Measurements from ENCODE around the gene KLK10.

KLK10 gene

GRCh38 chr19:51019544-51019925 lies at the start of gene KLK10:
Gene KLK10 (minus strand): TSS chr19:51019709. CDS start chr19:51019130, 579 bp downstream.
- no peak for DNase-seq

GRCh38 chr19:51066393-51067186 lies 47.1 kb upstream of the KLK10 start:
- DNase-seq = no peak

GRCh38 chr19:51065221-51065960 lies 45.9 kb upstream of the KLK10 start:
- no peak for DNase-seq

- DNase-seq = no peak
Measured at GRCh38 chr19:51064534-51065220, 45.2 kb upstream of the KLK10 start, which contains the start of gene KLK13. Gene KLK13 (minus strand): TSS chr19:51065092. CDS start chr19:51065067, 25 bp downstream.

- no peak for DNase-seq
Measured at GRCh38 chr19:51063664-51064063, 44.2 kb upstream of the KLK10 start.

GRCh38 chr19:51060973-51061372 lies 41.5 kb upstream of the KLK10 start:
- no peak for DNase-seq

GRCh38 chr19:51060336-51060735 lies 40.8 kb upstream of the KLK10 start:
- DNase-seq = no peak

GRCh38 chr19:51059715-51060114 lies 40.2 kb upstream of the KLK10 start:
- no peak for DNase-seq

GRCh38 chr19:51055866-51056265 lies 36.4 kb upstream of the KLK10 start:
- no peak for DNase-seq

GRCh38 chr19:51047031-51047335 lies 27.5 kb upstream of the KLK10 start:
- no peak for DNase-seq

GRCh38 chr19:51044327-51044726 lies 24.8 kb upstream of the KLK10 start:
- no peak for DNase-seq

GRCh38 chr19:51043497-51043896 lies 24.0 kb upstream of the KLK10 start:
- DNase-seq = no peak

GRCh38 chr19:51040151-51040550 lies 20.6 kb upstream of the KLK10 start:
- DNase-seq = no peak

- DNase-seq = no peak
Measured at GRCh38 chr19:51036519-51036918, 17.0 kb upstream of the KLK10 start.

- DNase-seq = no peak
Measured at GRCh38 chr19:51034704-51035103, 15.2 kb upstream of the KLK10 start, which contains the start of gene KLK12. Gene KLK12 (minus strand): TSS chr19:51035002. CDS start chr19:51034621, 381 bp downstream.

- no peak for DNase-seq
Measured at GRCh38 chr19:51031880-51032225, 12.3 kb upstream of the KLK10 start.

GRCh38 chr19:51031220-51031879 lies 11.8 kb upstream of the KLK10 start:
- DNase-seq = no peak

- no peak for DNase-seq
Measured at GRCh38 chr19:51030631-51031030, 11.1 kb upstream of the KLK10 start.

GRCh38 chr19:51029718-51030117 lies 10.2 kb upstream of the KLK10 start:
- DNase-seq = no peak

- DNase-seq = no peak
Measured at GRCh38 chr19:51027873-51028272, 8.4 kb upstream of the KLK10 start.

GRCh38 chr19:51027126-51027806 lies 7.8 kb upstream of the KLK10 start:
- no peak for DNase-seq

GRCh38 chr19:51026554-51026831 lies 7.0 kb upstream of the KLK10 start, which contains the start of gene KLK11:
Gene KLK11 (minus strand): TSS chr19:51026616. CDS start chr19:51025631, 985 bp downstream.
- DNase-seq = no peak

Measured in stimulated activated naive CD4-positive, alpha-beta T cell treated with Interleukin-2 at 50 U/mL for 16 hours (primary cell).